Neural progenitor cell (in vitro differentiated cells): ENCODE data around the gene TIGD3. TPM values are rescaled to one million over a fixed set of nuclear protein-coding genes. Genes with fewer than 3 reads are reported as not detected.

Experiments
- DNase-seq: peaks from one replicate; pipeline ENCODE4 v3.0.0-alpha.2; 2016; ENCODE audit warnings: low spot score
- H2AFZ ChIP-seq: fragments of 200-600 bp; sonication (generic); replicated peaks from 2 replicates; pipeline ENCODE4 v1.6.1; 2016; ENCODE audit warnings: antibody characterized with exemption
- H3F3A ChIP-seq: fragments of 200-600 bp; sonication (generic); 2 replicates; pipeline ENCODE4 v1.6.1; 2016; ENCODE audit warnings: antibody characterized with exemption, low read depth
- H3K27ac ChIP-seq: fragments of 200-600 bp; sonication (generic); 2 replicates; pipeline ENCODE4 v1.5.1; 2016; ENCODE audit warnings: mild to moderate bottlenecking
- H3K27me3 ChIP-seq: fragments of 200-600 bp; sonication (generic); 2 replicates; pipeline ENCODE4 v1.6.1; 2016; ENCODE audit warnings: mild to moderate bottlenecking, moderate library complexity
- H3K36me3 ChIP-seq: fragments of 200-600 bp; sonication (generic); 2 replicates; pipeline ENCODE4 v1.5.1; 2016
- H3K4me1 ChIP-seq: fragments of 200-600 bp; sonication (generic); 2 replicates; pipeline ENCODE4 v1.6.1; 2016; ENCODE audit warnings: mixed run types
- H3K4me2 ChIP-seq: fragments of 200-600 bp; sonication (generic); 2 replicates; pipeline ENCODE4 v1.6.1; 2016
- H3K4me3 ChIP-seq: fragments of 200-600 bp; sonication (generic); 2 replicates; pipeline ENCODE4 v1.5.1; 2016
- H3K79me2 ChIP-seq: fragments of 200-600 bp; sonication (generic); 2 replicates; pipeline ENCODE4 v1.6.1; 2016; ENCODE audit warnings: low read depth
- H3K9ac ChIP-seq: fragments of 200-600 bp; sonication (generic); 2 replicates; pipeline ENCODE4 v1.6.1; 2016
- H3K9me3 ChIP-seq: fragments of 200-600 bp; sonication (generic); 2 replicates; pipeline ENCODE4 v1.5.1; 2016; ENCODE audit warnings: low read depth
- H4K20me1 ChIP-seq: fragments of 200-600 bp; sonication (generic); 2 replicates; pipeline ENCODE4 v1.6.1; 2016; ENCODE audit warnings: low read depth
- H3K27ac Mint-ChIP-seq: 3 replicates; pipeline ENCODE4 v1.8.0; 2021; ENCODE audit warnings: mixed read lengths
- H3K27me3 Mint-ChIP-seq: 2 replicates; pipeline ENCODE4 v1.8.0; 2022; ENCODE audit warnings: low read depth, mild to moderate bottlenecking, inconsistent platforms, moderate library complexity, mixed read lengths; ENCODE audit not compliant: insufficient read depth
- H3K36me3 Mint-ChIP-seq: 3 replicates; pipeline ENCODE4 v1.8.0; 2021; ENCODE audit warnings: mixed read lengths
- H3K4me1 Mint-ChIP-seq: 3 replicates; pipeline ENCODE4 v1.8.0; 2021; ENCODE audit warnings: mixed read lengths
- H3K4me3 Mint-ChIP-seq: 3 replicates; pipeline ENCODE4 v1.8.0; 2021; ENCODE audit warnings: mild to moderate bottlenecking, moderate library complexity, mixed read lengths
- H3K9me3 Mint-ChIP-seq: 3 replicates; pipeline ENCODE4 v1.8.0; 2020; ENCODE audit warnings: mixed read lengths
- EZH2 ChIP-seq: fragments of 200-600 bp; sonication (generic); IDR thresholded peaks from 2 replicates; pipeline ENCODE4 v1.6.1; 2017; ENCODE audit warnings: antibody characterized with exemption, mild to moderate bottlenecking, moderate library complexity
- EZH2phosphoT487 ChIP-seq: fragments of 200-600 bp; sonication (generic); IDR thresholded peaks from 2 replicates; pipeline ENCODE4 v1.6.1; 2017; ENCODE audit warnings: antibody characterized with exemption
- total RNA-seq: library from RNA; depleted of rRNA; stranded (reverse); fragments of >200 nt; gene quantifications from 2 replicates; pipeline ENCODE4 v1.2.3, GENCODE V29; 2015; ENCODE audit warnings: low replicate concordance
- TF ChIP-seq, protein P1 (sequence below): fragments of 200-600 bp; sonication (generic); IDR thresholded peaks from 2 replicates; pipeline ENCODE4 v1.5.1; 2017; ENCODE audit warnings: antibody characterized with exemption, mild to moderate bottlenecking

Gene TIGD3
- total RNA-seq, 1 donor from 2014 or later, result 2.5 TPM

DNA sequence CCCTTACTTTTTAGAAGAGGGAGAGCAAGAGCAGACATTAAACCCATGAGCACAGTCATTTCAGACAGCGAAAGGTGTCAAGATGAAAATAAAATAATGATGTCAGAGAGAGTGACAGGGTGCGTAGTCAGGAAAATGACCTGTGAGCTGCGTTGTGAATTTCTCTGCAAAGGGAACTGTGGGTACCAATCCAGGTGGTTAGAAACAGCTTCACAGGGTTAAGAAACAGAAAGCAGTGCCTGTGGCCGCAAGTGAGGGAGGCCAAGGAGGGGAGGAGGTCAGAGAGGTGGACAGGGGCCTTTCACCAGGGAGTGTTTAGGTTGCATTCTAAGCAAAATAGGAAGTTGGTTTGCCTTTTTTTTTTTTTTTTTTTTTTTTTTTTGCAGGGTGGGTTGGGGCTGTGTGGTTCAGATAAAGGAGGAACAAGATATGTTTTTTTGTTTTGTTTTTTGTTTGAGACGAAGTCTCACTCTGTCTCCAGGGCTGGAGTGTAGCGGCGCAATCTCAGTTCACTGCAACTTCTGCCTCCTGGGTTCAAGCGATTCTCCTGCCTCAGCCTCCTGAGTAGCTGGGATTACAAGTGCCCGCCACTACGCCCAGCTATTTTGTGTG is 7.9 kb downstream of the TIGD3 start:
- H3K27ac Mint-ChIP-seq, result no peak overlapping the region
- no peaks in the 10 kb centered on the region for H3F3A ChIP-seq
- H3K9me3 ChIP-seq, result no peaks in the 10 kb centered on the region
- H4K20me1 ChIP-seq, result no peaks in the 10 kb centered on the region
- peaks cover 3% of the 10 kb centered on the region for H3K27me3 ChIP-seq
- H3K9ac ChIP-seq, result no peak overlapping the region
- no peaks in the 10 kb centered on the region for H3K36me3 ChIP-seq
- TF ChIP-seq, protein P1, sequence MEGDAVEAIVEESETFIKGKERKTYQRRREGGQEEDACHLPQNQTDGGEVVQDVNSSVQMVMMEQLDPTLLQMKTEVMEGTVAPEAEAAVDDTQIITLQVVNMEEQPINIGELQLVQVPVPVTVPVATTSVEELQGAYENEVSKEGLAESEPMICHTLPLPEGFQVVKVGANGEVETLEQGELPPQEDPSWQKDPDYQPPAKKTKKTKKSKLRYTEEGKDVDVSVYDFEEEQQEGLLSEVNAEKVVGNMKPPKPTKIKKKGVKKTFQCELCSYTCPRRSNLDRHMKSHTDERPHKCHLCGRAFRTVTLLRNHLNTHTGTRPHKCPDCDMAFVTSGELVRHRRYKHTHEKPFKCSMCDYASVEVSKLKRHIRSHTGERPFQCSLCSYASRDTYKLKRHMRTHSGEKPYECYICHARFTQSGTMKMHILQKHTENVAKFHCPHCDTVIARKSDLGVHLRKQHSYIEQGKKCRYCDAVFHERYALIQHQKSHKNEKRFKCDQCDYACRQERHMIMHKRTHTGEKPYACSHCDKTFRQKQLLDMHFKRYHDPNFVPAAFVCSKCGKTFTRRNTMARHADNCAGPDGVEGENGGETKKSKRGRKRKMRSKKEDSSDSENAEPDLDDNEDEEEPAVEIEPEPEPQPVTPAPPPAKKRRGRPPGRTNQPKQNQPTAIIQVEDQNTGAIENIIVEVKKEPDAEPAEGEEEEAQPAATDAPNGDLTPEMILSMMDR, result no peak
- TF ChIP-seq EZH2phosphoT487, result no peak
- TF ChIP-seq EZH2, result no peak
- no peak overlapping the region for H2AFZ ChIP-seq
- peaks cover 10% of the 10 kb centered on the region for H3K4me1 ChIP-seq
- no peaks in the 10 kb centered on the region for H3K9me3 Mint-ChIP-seq
- no peak overlapping the region for H3K4me2 ChIP-seq
- peaks cover 13% of the 10 kb centered on the region for H3K4me1 Mint-ChIP-seq
- H3K79me2 ChIP-seq, result peaks cover 4% of the 10 kb centered on the region
- no peak overlapping the region for H3K27ac ChIP-seq
- no peaks in the 10 kb centered on the region for H3K36me3 Mint-ChIP-seq
- H3K4me3 ChIP-seq, result no peak overlapping the region
- peaks cover 8% of the 10 kb centered on the region for H3K27me3 Mint-ChIP-seq
- no peak for DNase-seq
- no peak overlapping the region for H3K4me3 Mint-ChIP-seq

DNA sequence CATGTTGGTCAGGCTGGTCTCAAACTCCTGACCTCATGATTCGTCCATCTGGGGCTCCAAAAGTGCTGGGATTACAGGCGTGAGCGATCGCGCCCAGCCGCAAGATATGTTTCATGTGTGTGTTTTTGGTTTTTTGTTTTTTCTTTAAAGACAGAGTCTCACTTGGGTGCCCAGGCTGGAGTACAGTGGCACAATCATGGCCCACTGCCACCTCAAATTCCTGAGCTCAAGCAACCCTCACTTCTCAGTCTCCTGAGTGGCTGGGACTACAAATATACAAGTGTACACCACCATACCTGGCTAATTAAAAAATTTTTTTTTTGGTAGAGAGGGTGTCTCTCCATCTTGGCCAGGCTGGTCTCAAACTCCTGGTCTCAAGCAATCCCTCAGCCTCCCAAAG is 8.4 kb downstream of the TIGD3 start:
- H3K27ac Mint-ChIP-seq, result no peak overlapping the region
- H3K36me3 Mint-ChIP-seq, result no peaks in the 10 kb centered on the region
- Histone ChIP-seq H3F3A (no peaks in the 10 kb centered on the region), H3K4me1 (peaks cover 10% of the 10 kb centered on the region), H3K79me2 (peaks cover 4% of the 10 kb centered on the region), H3K27ac (no peak overlapping the region), H3K9me3 (no peaks in the 10 kb centered on the region), H2AFZ (no peak overlapping the region), H3K9ac (no peak overlapping the region), H3K36me3 (no peaks in the 10 kb centered on the region), H3K4me2 (no peak overlapping the region), H3K27me3 (no peaks in the 10 kb centered on the region), H4K20me1 (no peaks in the 10 kb centered on the region), H3K4me3 (no peak overlapping the region)
- no peak overlapping the region for H3K4me3 Mint-ChIP-seq
- peaks cover 8% of the 10 kb centered on the region for H3K27me3 Mint-ChIP-seq
- no peaks in the 10 kb centered on the region for H3K9me3 Mint-ChIP-seq
- no peak for DNase-seq
- TF ChIP-seq, protein P1, result no peak
- no peak for TF ChIP-seq EZH2
- no peak for TF ChIP-seq EZH2phosphoT487
- H3K4me1 Mint-ChIP-seq, result peaks cover 13% of the 10 kb centered on the region

DNA sequence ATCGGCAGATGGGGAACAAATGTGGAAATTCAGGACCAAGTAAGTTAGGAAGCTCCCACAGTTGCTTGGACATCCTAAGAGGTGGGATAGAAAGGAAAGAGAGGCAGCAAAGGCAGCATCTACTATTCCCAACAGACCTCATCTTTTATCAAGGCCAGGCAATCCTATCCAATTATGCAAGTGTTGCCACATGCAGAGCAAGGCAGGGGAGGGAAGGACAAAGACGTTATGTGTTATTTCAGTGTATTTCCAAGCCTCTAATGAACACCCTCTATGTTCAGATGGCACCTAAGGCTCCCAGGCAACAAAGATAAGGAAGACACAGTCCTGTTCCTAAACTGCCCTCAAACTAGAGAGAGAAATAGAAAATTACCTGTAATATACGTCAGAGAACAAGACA is 9.2 kb downstream of the TIGD3 start:
- Mint-ChIP-seq H3K27ac (peak overlapping the region; percentile 1), H3K36me3 (no peaks in the 10 kb centered on the region), H3K9me3 (no peaks in the 10 kb centered on the region), H3K27me3 (peaks cover 7% of the 10 kb centered on the region), H3K4me1 (peaks cover 14% of the 10 kb centered on the region), H3K4me3 (no peak overlapping the region)
- H2AFZ ChIP-seq, result no peak overlapping the region
- H3F3A ChIP-seq, result no peaks in the 10 kb centered on the region
- no peak overlapping the region for H3K9ac ChIP-seq
- TF ChIP-seq EZH2 (no peak), EZH2phosphoT487 (no peak)
- TF ChIP-seq, protein P1, result no peak
- H3K4me2 ChIP-seq, result no peak overlapping the region
- H3K27me3 ChIP-seq, result no peaks in the 10 kb centered on the region
- H3K4me3 ChIP-seq, result no peak overlapping the region
- no peak overlapping the region for H3K27ac ChIP-seq
- H3K79me2 ChIP-seq, result peaks cover 4% of the 10 kb centered on the region
- H3K9me3 ChIP-seq, result no peaks in the 10 kb centered on the region
- H3K4me1 ChIP-seq, result peaks cover 10% of the 10 kb centered on the region
- no peaks in the 10 kb centered on the region for H4K20me1 ChIP-seq
- H3K36me3 ChIP-seq, result no peaks in the 10 kb centered on the region
- DNase-seq, result no peak
